Activated CD4-positive, CD25-positive, alpha-beta regulatory T cell treated with anti-CD3 and anti-CD28 coated beads, Interleukin-2, amount 50 U/mL, for 16 hours (primary cell): ENCODE results near the gene FBRSL1.
"Not testable (repeated sequence)": the region's sequence is repeated elsewhere in the genome, so short reads cannot be mapped to it uniquely, and the experiment has no call there.

Source experiments
- DNase-seq: peaks from one replicate; pipeline ENCODE4 v3.0.0-alpha.2; 2020; ENCODE audit warnings: low read depth, low spot score

Gene FBRSL1

GRCh38 chr12:132470397-132470796, 19.6 kb upstream of the FBRSL1 start:
- no peak for DNase-seq

- DNase-seq = no peak
These were observed 18.7 kb upstream of the FBRSL1 start for GRCh38 chr12:132471011-132471857.

GRCh38 chr12:132471858-132472255, 18.1 kb upstream of the FBRSL1 start:
- DNase-seq = no peak

GRCh38 chr12:132472386-132472785, 17.6 kb upstream of the FBRSL1 start:
- no peak for DNase-seq

- no peak for DNase-seq
These were observed 15.7 kb upstream of the FBRSL1 start for GRCh38 chr12:132474237-132474741.

- not testable (repeated sequence) for DNase-seq
These were observed 15.1 kb upstream of the FBRSL1 start for GRCh38 chr12:132474799-132475303.

- DNase-seq = no peak
These were observed 14.5 kb upstream of the FBRSL1 start for GRCh38 chr12:132475304-132476037.

GRCh38 chr12:132476038-132476414, 13.9 kb upstream of the FBRSL1 start:
- no peak for DNase-seq

- no peak for DNase-seq
These were observed 13.5 kb upstream of the FBRSL1 start for GRCh38 chr12:132476421-132476820.

- DNase-seq = no peak
These were observed 12.8 kb upstream of the FBRSL1 start for GRCh38 chr12:132477017-132477702.

GRCh38 chr12:132477703-132478432, 12.1 kb upstream of the FBRSL1 start:
- DNase-seq = no peak

GRCh38 chr12:132478433-132478803, 11.5 kb upstream of the FBRSL1 start:
- DNase-seq = no peak

GRCh38 chr12:132478845-132479244, 11.1 kb upstream of the FBRSL1 start:
- DNase-seq = no peak

- DNase-seq = no peak
These were observed 10.7 kb upstream of the FBRSL1 start for GRCh38 chr12:132479291-132479690.

- no peak for DNase-seq
These were observed 9.9 kb upstream of the FBRSL1 start for GRCh38 chr12:132479938-132480622.

- no peak for DNase-seq
These were observed 9.3 kb upstream of the FBRSL1 start for GRCh38 chr12:132480623-132481132.

GRCh38 chr12:132481345-132481744, 8.6 kb upstream of the FBRSL1 start:
- no peak for DNase-seq

- DNase-seq = no peak
These were observed 7.9 kb upstream of the FBRSL1 start for GRCh38 chr12:132481771-132482745.

GRCh38 chr12:132482771-132483170, 7.2 kb upstream of the FBRSL1 start:
- no peak for DNase-seq
